HepG2 (cell line): ENCODE results near the gene SCUBE1. TPM values are rescaled to one million over a fixed set of nuclear protein-coding genes. Genes with fewer than 3 reads are reported as not detected.

Source experiments
- ATAC-seq: fragments of 200-7000 bp; cut with Tn5 transposase; 3 replicates; pipeline ENCODE4 v1.9.1; 2020; ENCODE audit warnings: mild to moderate bottlenecking, moderate library complexity
- BruUV-seq: library from RNA; stranded (reverse); fragments of 400-500 nt; replicated peaks from 2 replicates; lab custom pipeline; 2021; lab: Mats Ljungman, UMichigan
- CTCF ChIA-PET: fragments of 300-600 bp; formaldehyde crosslinking; extraction: SDS; loops from one replicate; lab custom pipeline; 2021; ENCODE audit warnings: low total read pairs, inconsistent platforms, low intra/inter-chr PET ratio; lab: Yijun Ruan, JAX
- POLR2A ChIA-PET: fragments of 350-600 bp; sonication (Branson Sonifier 250); formaldehyde crosslinking; loops from one replicate; lab custom pipeline; 2020; ENCODE audit warnings: antibody characterized with exemption, inconsistent platforms; lab: Yijun Ruan, JAX
- DNase-seq: peaks from one replicate; pipeline ENCODE4 v3.0.0-alpha.2; 2015; ENCODE audit warnings: low spot score
- FAIRE-seq: peaks from 3 replicates; lab custom pipeline; 2011; peaks lifted over from hg19 to GRCh38; lab: Jason Lieb, UNC
- H2AFZ ChIP-seq: one replicate; pipeline ENCODE4 v1.6.1; 2011; ENCODE audit warnings: low read length, inconsistent platforms
- H3K27ac ChIP-seq: fragments of 300-600 bp; 3 replicates; pipeline ENCODE4 v1.8.0; 2011; ENCODE audit warnings: mixed run types, mild to moderate bottlenecking, mixed read lengths, low read length, inconsistent platforms; ENCODE audit not compliant: insufficient read depth; ENCODE audit errors: extremely low read length
- H3K27me3 ChIP-seq, 2 experiments: fragments of 200-600 bp in 1 of 2; 2 replicates in 1 of 2; 3 replicates in 1 of 2; pipeline versions ENCODE4 v1.6.0 to v1.8.0; 2011; ENCODE audit warnings: low read length in 2 of 2, mild to moderate bottlenecking in 2 of 2, moderate library complexity in 2 of 2, inconsistent platforms in 1 of 2; ENCODE audit not compliant: insufficient read depth in 2 of 2, control insufficient read depth in 1 of 2
- H3K36me3 ChIP-seq, 2 experiments: fragments of 200-600 bp in 1 of 2; replicated peaks in 1 of 2; 2 replicates in 1 of 2; 3 replicates in 1 of 2; pipeline versions ENCODE4 v1.5.1 to v1.8.0; 2011; ENCODE audit warnings: low read length in 2 of 2, inconsistent platforms in 1 of 2; ENCODE audit not compliant: insufficient read depth in 2 of 2, control insufficient read depth in 1 of 2
- H3K4me1 ChIP-seq: 2 replicates; pipeline ENCODE4 v1.5.1; 2012; ENCODE audit warnings: low read length, inconsistent platforms; ENCODE audit not compliant: insufficient read depth
- H3K4me2 ChIP-seq: 2 replicates; pipeline ENCODE4 v1.6.0; 2011; ENCODE audit warnings: low read depth, low read length, inconsistent platforms
- H3K4me3 ChIP-seq, 3 experiments: fragments of 200-600 bp in 1 of 3; sonication (generic), shearing (Covaris generic) in 1 of 3; replicated peaks in 1 of 3; 2 replicates each; pipeline ENCODE4 v1.5.1; 2011 to 2016; ENCODE audit warnings: low read length in 3 of 3, inconsistent platforms in 2 of 3, low read depth in 2 of 3, mild to moderate bottlenecking in 2 of 3, control low read depth in 1 of 3, mixed read lengths in 1 of 3; ENCODE audit not compliant: insufficient read depth in 1 of 3
- H3K79me2 ChIP-seq: one replicate; pipeline ENCODE4 v1.6.1; 2011; ENCODE audit warnings: low read length, inconsistent platforms; ENCODE audit not compliant: insufficient read depth
- H3K9ac ChIP-seq: 2 replicates; pipeline ENCODE4 v1.6.0; 2011; ENCODE audit warnings: mild to moderate bottlenecking, low read depth, low read length, inconsistent platforms; ENCODE audit not compliant: insufficient read depth
- H3K9me3 ChIP-seq: 2 replicates; pipeline ENCODE4 v1.5.1; 2012; ENCODE audit warnings: mild to moderate bottlenecking, low read length
- H4K20me1 ChIP-seq: 2 replicates; pipeline ENCODE4 v1.6.0; 2011; ENCODE audit warnings: inconsistent platforms, mild to moderate bottlenecking, low read length, moderate library complexity; ENCODE audit not compliant: insufficient read depth
- AKNA ChIP-seq: sonication (generic); formaldehyde crosslinking; IDR thresholded peaks from 2 replicates; pipeline ENCODE4 v1.4.0; 2020; ENCODE audit warnings: missing genetic modification reagents, borderline replicate concordance
- BRCA1 ChIP-seq: sonication (generic); formaldehyde crosslinking; IDR thresholded peaks from 2 replicates; pipeline ENCODE4 v1.4.0; 2020; ENCODE audit warnings: missing genetic modification reagents
- CHCHD3 ChIP-seq: sonication (generic); formaldehyde crosslinking; IDR thresholded peaks from 2 replicates; pipeline ENCODE4 v1.8.0; 2022; ENCODE audit warnings: mild to moderate bottlenecking, missing genetic modification reagents, moderate library complexity
- FOSL1 ChIP-seq: sonication (generic); formaldehyde crosslinking; IDR thresholded peaks from 2 replicates; pipeline ENCODE4 v1.9.0; 2021; ENCODE audit warnings: missing genetic modification reagents, borderline replicate concordance
- MED1 ChIP-seq: sonication (generic); formaldehyde crosslinking; IDR thresholded peaks from 2 replicates; pipeline ENCODE4 v1.4.0; 2020; ENCODE audit warnings: missing genetic modification reagents
- MTA1 ChIP-seq: sonication (generic); formaldehyde crosslinking; IDR thresholded peaks from 2 replicates; pipeline ENCODE4 v1.4.0; 2020; ENCODE audit warnings: missing genetic modification reagents, mild to moderate bottlenecking, borderline replicate concordance
- PTBP1 ChIP-seq: fragments of 200-400 bp; formaldehyde crosslinking; IDR thresholded peaks from 2 replicates; pipeline ENCODE4 v1.6.1; 2018; ENCODE audit warnings: low read length, low read depth; ENCODE audit not compliant: poor library complexity, severe bottlenecking
- TERF1 ChIP-seq: sonication (generic); formaldehyde crosslinking; IDR thresholded peaks from 2 replicates; pipeline ENCODE4 v1.8.0; 2022; ENCODE audit warnings: mild to moderate bottlenecking, missing genetic modification reagents, moderate library complexity
- ZHX2 ChIP-seq, 2 experiments: sonication (generic) in 1 of 2; formaldehyde crosslinking in 1 of 2; IDR thresholded peaks; 2 replicates each; pipeline versions ENCODE4 v1.6.1 to v1.9.0; 2014 to 2022; ENCODE audit warnings: antibody characterized with exemption in 1 of 2, borderline replicate concordance in 1 of 2, inconsistent platforms in 1 of 2, low read depth in 1 of 2, missing genetic modification reagents in 1 of 2
- ZNF253 ChIP-seq: sonication (generic); formaldehyde crosslinking; IDR thresholded peaks from 2 replicates; pipeline ENCODE4 v1.8.0; 2022; ENCODE audit warnings: mild to moderate bottlenecking, missing genetic modification reagents, borderline replicate concordance
- WGBS: methylation state at CpG from one replicate; pipeline ENCODE4 v1.1.6; 2017; ENCODE audit warnings: low lambda C conversion rate; 5-methylcytosine and 5-hydroxymethylcytosine counted together
- in situ Hi-C: cut with HindIII; loops from 2 replicates; pipeline ENCODE4 v1.10.0; 2017; ENCODE audit warnings: low pct_unique_long_range_greater_than_20kb; ENCODE audit not compliant: extremely low pct_ligation_motif_present
- intact Hi-C: fragments of 100-400 bp; cut with micrococcal nuclease; formaldehyde crosslinking; loops from one replicate; pipeline ENCODE4 v1.10.0; 2022; ENCODE audit not compliant: unreplicated experiment
- polyA plus RNA-seq, 8 experiments: library from polyadenylated mRNA; depleted of rRNA in 3 of 8; stranded (reverse) in 7 of 8; unstranded in 1 of 8; fragments of >200 nt; fragmentation: Illumina TruSeq in 4 of 8; extraction: Trizol in 4 of 8; gene quantifications; 2 replicates each; pipeline versions ENCODE4 v1.2.1 to v1.2.3, GENCODE V29; 2011 to 2016; ENCODE audit warnings: low read depth in 4 of 8, missing spikeins in 1 of 8, mixed read lengths in 1 of 8; ENCODE audit not compliant: insufficient read depth in 1 of 8
- total RNA-seq, 5 experiments: library from RNA; depleted of rRNA; stranded (reverse); fragments of >200 nt; fragmentation: Illumina TruSeq; extraction: Trizol; gene quantifications; 2 replicates each; pipeline ENCODE4 v1.2.3, GENCODE V29; 2016; ENCODE audit warnings: low read depth in 1 of 5

Gene SCUBE1
- total and polyA plus RNA-seq, 2 of the 13 experiments (the other 11 are each of a cell fraction or from before 2014, with no cell fraction given), result under 0.01 to 0.05 TPM

- TF ChIP-seq AKNA (CRISPR knock-in tag) (no peak), CHCHD3 (CRISPR knock-in tag) (no peak)
Observed at GRCh38 chr22:43292630-43293018, 50.5 kb downstream of the SCUBE1 start (continued).

GRCh38 chr22:43291381-43291780 is 51.8 kb downstream of the SCUBE1 start:
- no peaks in the 10 kb centered on the region for H3K9me3 ChIP-seq
- BruUV-seq, result no TSS peak
- no peak for TF ChIP-seq MTA1 (CRISPR knock-in tag)
- TF ChIP-seq PTBP1, result no peak
- TF ChIP-seq ZHX2 (IDR thresholded peaks at IDR 0.05; ENCODE audit: low read depth), result no peak
- no peak for TF ChIP-seq ZHX2 (CRISPR knock-in tag; IDR thresholded peaks at IDR 0.05; ENCODE audit: borderline replicate concordance)
- no peak for TF ChIP-seq TERF1 (CRISPR knock-in tag)
- no peak for TF ChIP-seq BRCA1
- no peak for TF ChIP-seq MED1 (CRISPR knock-in tag)
- no peak for TF ChIP-seq FOSL1 (CRISPR knock-in tag)
- no peak for TF ChIP-seq ZNF253
- TF ChIP-seq, all 625 proteins: peak for 0
- Histone ChIP-seq H3K9ac (no peak overlapping the region), H3K79me2 (no peaks in the 10 kb centered on the region), H4K20me1 (no peaks in the 10 kb centered on the region; the same call in 1 of the 2 replicates), H2AFZ (no peak overlapping the region), H3K27ac (no peak overlapping the region), H3K36me3 (no peaks in the 10 kb centered on the region), H3K4me1 (peaks cover 30% of the 10 kb centered on the region), H3K4me3 (no peak overlapping the region), H3K27me3 (peaks cover 8 to 77% of the 10 kb centered on the region in 2 experiments), H3K4me2 (no peak overlapping the region)
- ChIA-PET CTCF (no interaction called here), POLR2A (no interaction called here)
- 65% methylated on average over 2 of the region's 14 CpGs for WGBS
- intact Hi-C loops, result no loop called here
- FAIRE-seq (no peak), ATAC-seq (no peak), DNase-seq (no peak)
- in situ Hi-C loops, result no loop called here
